K562 (cell line): ENCODE measurements around the gene RCL1. TPM values are rescaled to one million over a fixed set of nuclear protein-coding genes. Genes with fewer than 3 reads are reported as not detected.

ENCODE experiments used
- ASH1L ChIP-seq: fragments of 450-650 bp; IDR thresholded peaks from 2 replicates; pipeline ENCODE4 v1.6.1; 2018; ENCODE audit warnings: borderline replicate concordance, mild to moderate bottlenecking, low read depth; ENCODE audit not compliant: partially characterized antibody
- ATF7 ChIP-seq: fragments of 450-650 bp; IDR thresholded peaks from 2 replicates; pipeline ENCODE4 v1.7.1; 2014; ENCODE audit warnings: mild to moderate bottlenecking, moderate library complexity
- BCL6 ChIP-seq: fragments of 250-450 bp; sonication (Bioruptor Pico); IDR thresholded peaks from 2 replicates; pipeline ENCODE4 v1.4.0; 2020
- CBX1 ChIP-seq: sonication (generic); IDR thresholded peaks from 2 replicates; pipeline ENCODE4 v1.6.1; 2016; ENCODE audit warnings: antibody characterized with exemption, low read depth, mild to moderate bottlenecking
- CCNT2 ChIP-seq: IDR thresholded peaks from 2 replicates; pipeline ENCODE4 v1.6.1; 2011; ENCODE audit warnings: borderline replicate concordance, low read depth, mild to moderate bottlenecking, moderate library complexity, mixed read lengths, low read length; ENCODE audit not compliant: insufficient read length; ENCODE audit errors: extremely low read depth
- ERF ChIP-seq: fragments of 450-650 bp; formaldehyde crosslinking; IDR thresholded peaks from 2 replicates; pipeline ENCODE4 v1.4.0; 2020; ENCODE audit warnings: mild to moderate bottlenecking, mixed read lengths
- ETS2 ChIP-seq: IDR thresholded peaks from 2 replicates; pipeline ENCODE4 v1.6.1; 2016; ENCODE audit warnings: borderline replicate concordance, missing genetic modification characterization, mild to moderate bottlenecking, moderate library complexity, missing compliant biosample characterization; ENCODE audit not compliant: poor library complexity, severe bottlenecking
- KDM5B ChIP-seq: fragments of 200-600 bp; sonication (generic); IDR thresholded peaks from 2 replicates; pipeline ENCODE4 v1.6.1; 2012; ENCODE audit warnings: low read depth, mild to moderate bottlenecking, moderate library complexity, low read length, control low read depth, inconsistent platforms; ENCODE audit not compliant: insufficient replicate concordance
- NFYB ChIP-seq: IDR thresholded peaks from 2 replicates; pipeline ENCODE4 v1.6.1; 2011; ENCODE audit warnings: mild to moderate bottlenecking, moderate library complexity; ENCODE audit not compliant: insufficient read length; ENCODE audit errors: extremely low read depth
- PHF8 ChIP-seq: fragments of 200-600 bp; sonication (generic); IDR thresholded peaks from 2 replicates; pipeline ENCODE4 v1.6.1; 2012; ENCODE audit warnings: mixed run types, mild to moderate bottlenecking, inconsistent platforms, low read length, moderate library complexity, borderline replicate concordance
- POLR2G ChIP-seq: fragments of 200-400 bp; formaldehyde crosslinking; IDR thresholded peaks from 2 replicates; pipeline ENCODE4 v1.6.1; 2017; ENCODE audit warnings: low read depth, mild to moderate bottlenecking, antibody characterized with exemption, low read length, moderate library complexity
- SAP30 ChIP-seq: fragments of 200-600 bp; sonication (generic); IDR thresholded peaks from 2 replicates; pipeline ENCODE4 v1.6.1; 2012; ENCODE audit warnings: borderline replicate concordance, low read depth, mild to moderate bottlenecking, moderate library complexity, low read length, control low read depth, inconsistent platforms; ENCODE audit not compliant: insufficient read depth, poor library complexity, severe bottlenecking
- TEAD1 ChIP-seq, 2 experiments: fragments of 450-650 bp in 1 of 2; sonication (generic) in 1 of 2; formaldehyde crosslinking; IDR thresholded peaks; 2 replicates each; pipeline versions ENCODE4 v1.4.0 to v1.8.0; 2020 to 2022; ENCODE audit warnings: mild to moderate bottlenecking in 2 of 2, missing genetic modification reagents in 1 of 2
- polyA plus RNA-seq, 8 experiments: library from polyadenylated mRNA; depleted of rRNA in 4 of 8; stranded (reverse) in 5 of 8; unstranded in 3 of 8; fragments of >200 nt; fragmentation: Nextera tagmentation in 2 of 8; fragmentation: Illumina TruSeq in 1 of 8; extraction: Ambion mirVana in 2 of 8; extraction: Trizol in 1 of 8; gene quantifications; 2 replicates each; pipeline versions ENCODE4 v1.2.1 to v1.2.3, GENCODE V29; 2011 to 2014; ENCODE audit warnings: inconsistent platforms in 1 of 8, missing spikeins in 1 of 8
- total RNA-seq, 7 experiments: library from RNA; depleted of rRNA in 6 of 7; stranded (reverse); fragments of >200 nt in 6 of 7; fragmentation: Illumina TruSeq in 2 of 7; extraction: Trizol in 2 of 7; gene quantifications; 2 replicates each; pipeline versions ENCODE4 v1.2.1 to v1.2.3, GENCODE V29; 2011 to 2021; ENCODE audit warnings: low replicate concordance in 1 of 7
- TF ChIP-seq, protein P1 (sequence below), 2 experiments: fragments of 450-650 bp; conservative IDR thresholded peaks; 2 replicates each; pipeline ENCODE4 v1.6.1; 2017; ENCODE audit warnings: mild to moderate bottlenecking in 2 of 2, moderate library complexity in 2 of 2
- TF ChIP-seq, protein P2 (sequence below): sonication (generic); formaldehyde crosslinking; IDR thresholded peaks from 2 replicates; pipeline ENCODE4 v1.8.1; 2022; ENCODE audit warnings: missing genetic modification reagents
- TF ChIP-seq, protein P3 (sequence below): sonication (generic); formaldehyde crosslinking; IDR thresholded peaks from 2 replicates; pipeline ENCODE4 v1.9.0; 2022; ENCODE audit warnings: mild to moderate bottlenecking, missing genetic modification reagents
- TF ChIP-seq, protein P4 (sequence below), 2 experiments: IDR thresholded peaks; 2 replicates each; pipeline ENCODE4 v1.6.1; 2012; ENCODE audit warnings: improper control_type of control experiment in 2 of 2, low read depth in 2 of 2, low read length in 2 of 2, borderline replicate concordance in 1 of 2
- TF ChIP-seq, protein P5 (sequence below): sonication (generic); formaldehyde crosslinking; IDR thresholded peaks from 2 replicates; pipeline ENCODE4 v1.9.0; 2022; ENCODE audit warnings: mild to moderate bottlenecking, missing genetic modification reagents

Gene RCL1
- total and polyA plus RNA-seq, 9 of the 15 experiments (the other 6 are each of a cell fraction or from before 2014, with no cell fraction given) = 24.0 to 67.7 (median 38.6) TPM

DNA sequence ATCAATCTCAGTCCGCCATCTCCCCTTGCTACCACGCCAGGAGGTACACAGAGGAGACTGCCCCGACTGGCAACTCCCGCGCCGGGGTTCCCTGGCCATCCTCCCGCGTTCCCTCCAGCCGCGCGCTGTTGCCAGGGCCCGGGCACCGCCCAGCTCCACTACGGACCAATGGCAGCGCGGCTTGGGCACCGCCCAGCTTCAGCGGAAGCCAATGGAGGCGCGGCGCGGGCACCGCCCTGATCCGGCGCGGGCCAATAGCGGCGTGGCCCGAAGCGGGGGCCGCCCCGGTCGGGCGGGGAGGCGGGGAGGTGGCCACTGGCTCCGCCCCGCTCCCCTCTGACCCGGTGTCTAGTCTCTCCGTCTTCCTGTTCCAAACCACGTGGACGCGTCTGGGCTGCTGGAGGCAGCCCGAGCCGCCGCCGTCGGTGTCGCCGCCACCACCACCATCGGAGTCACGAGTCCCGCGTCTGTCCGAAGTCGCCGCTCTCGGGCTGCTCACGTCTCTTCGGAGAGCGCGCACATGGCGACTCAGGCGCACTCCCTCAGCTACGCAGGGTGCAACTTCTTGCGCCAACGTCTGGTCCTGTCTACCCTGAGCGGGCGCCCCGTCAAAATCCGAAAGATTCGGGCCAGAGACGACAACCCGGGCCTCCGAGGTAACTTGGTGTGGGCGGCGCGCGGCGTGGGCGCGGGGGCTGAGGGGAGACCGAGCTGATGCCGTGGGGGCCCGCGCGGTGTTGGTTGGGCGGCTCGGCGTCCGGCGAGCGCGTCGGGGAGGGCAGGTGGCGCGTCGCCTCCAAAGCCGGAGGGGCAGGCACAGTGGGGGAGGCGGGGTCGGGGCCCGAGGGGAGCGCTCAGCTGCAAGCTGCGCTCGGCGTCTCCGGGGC, at the start of gene RCL1 (continued):
- TF ChIP-seq, protein P1, sequence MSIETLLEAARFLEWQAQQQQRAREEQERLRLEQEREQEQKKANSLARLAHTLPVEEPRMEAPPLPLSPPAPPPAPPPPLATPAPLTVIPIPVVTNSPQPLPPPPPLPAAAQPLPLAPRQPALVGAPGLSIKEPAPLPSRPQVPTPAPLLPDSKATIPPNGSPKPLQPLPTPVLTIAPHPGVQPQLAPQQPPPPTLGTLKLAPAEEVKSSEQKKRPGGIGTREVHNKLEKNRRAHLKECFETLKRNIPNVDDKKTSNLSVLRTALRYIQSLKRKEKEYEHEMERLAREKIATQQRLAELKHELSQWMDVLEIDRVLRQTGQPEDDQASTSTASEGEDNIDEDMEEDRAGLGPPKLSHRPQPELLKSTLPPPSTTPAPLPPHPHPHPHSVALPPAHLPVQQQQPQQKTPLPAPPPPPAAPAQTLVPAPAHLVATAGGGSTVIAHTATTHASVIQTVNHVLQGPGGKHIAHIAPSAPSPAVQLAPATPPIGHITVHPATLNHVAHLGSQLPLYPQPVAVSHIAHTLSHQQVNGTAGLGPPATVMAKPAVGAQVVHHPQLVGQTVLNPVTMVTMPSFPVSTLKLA (conservative IDR thresholded peaks at IDR 0.05) = peak; percentile 95 to 97
- TF ChIP-seq CCNT2 (peak; percentile 89), BCL6 (CRISPR knock-in tag) (no peak), TEAD1 (CRISPR knock-in tag; IDR thresholded peaks at IDR 0.05) (0 out of 4 replicates have a peak, but pooled peaks of 1 of the 2 experiments have one; percentile 59), PHF8 (peak; percentile 64; the same call in 1 of the 2 replicates), CBX1 (peak; percentile 46; the same call in 1 of the 2 replicates), KDM5B (peak; percentile 67), NFYB (peak; percentile 83), ATF7 (peak; percentile 49; the same call in 1 of the 2 replicates), ETS2 (tag) (no peak), SAP30 (peak; percentile 97), POLR2G (peak; percentile 93), ERF (CRISPR knock-in tag) (no peak), ASH1L (peak; percentile 76)
- TF ChIP-seq, protein P2, sequence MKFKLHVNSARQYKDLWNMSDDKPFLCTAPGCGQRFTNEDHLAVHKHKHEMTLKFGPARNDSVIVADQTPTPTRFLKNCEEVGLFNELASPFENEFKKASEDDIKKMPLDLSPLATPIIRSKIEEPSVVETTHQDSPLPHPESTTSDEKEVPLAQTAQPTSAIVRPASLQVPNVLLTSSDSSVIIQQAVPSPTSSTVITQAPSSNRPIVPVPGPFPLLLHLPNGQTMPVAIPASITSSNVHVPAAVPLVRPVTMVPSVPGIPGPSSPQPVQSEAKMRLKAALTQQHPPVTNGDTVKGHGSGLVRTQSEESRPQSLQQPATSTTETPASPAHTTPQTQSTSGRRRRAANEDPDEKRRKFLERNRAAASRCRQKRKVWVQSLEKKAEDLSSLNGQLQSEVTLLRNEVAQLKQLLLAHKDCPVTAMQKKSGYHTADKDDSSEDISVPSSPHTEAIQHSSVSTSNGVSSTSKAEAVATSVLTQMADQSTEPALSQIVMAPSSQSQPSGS (CRISPR knock-in tag) = no peak
- TF ChIP-seq, protein P3, sequence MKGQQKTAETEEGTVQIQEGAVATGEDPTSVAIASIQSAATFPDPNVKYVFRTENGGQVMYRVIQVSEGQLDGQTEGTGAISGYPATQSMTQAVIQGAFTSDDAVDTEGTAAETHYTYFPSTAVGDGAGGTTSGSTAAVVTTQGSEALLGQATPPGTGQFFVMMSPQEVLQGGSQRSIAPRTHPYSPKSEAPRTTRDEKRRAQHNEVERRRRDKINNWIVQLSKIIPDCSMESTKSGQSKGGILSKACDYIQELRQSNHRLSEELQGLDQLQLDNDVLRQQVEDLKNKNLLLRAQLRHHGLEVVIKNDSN (CRISPR knock-in tag) = peak; percentile 77
- TF ChIP-seq, protein P4, sequence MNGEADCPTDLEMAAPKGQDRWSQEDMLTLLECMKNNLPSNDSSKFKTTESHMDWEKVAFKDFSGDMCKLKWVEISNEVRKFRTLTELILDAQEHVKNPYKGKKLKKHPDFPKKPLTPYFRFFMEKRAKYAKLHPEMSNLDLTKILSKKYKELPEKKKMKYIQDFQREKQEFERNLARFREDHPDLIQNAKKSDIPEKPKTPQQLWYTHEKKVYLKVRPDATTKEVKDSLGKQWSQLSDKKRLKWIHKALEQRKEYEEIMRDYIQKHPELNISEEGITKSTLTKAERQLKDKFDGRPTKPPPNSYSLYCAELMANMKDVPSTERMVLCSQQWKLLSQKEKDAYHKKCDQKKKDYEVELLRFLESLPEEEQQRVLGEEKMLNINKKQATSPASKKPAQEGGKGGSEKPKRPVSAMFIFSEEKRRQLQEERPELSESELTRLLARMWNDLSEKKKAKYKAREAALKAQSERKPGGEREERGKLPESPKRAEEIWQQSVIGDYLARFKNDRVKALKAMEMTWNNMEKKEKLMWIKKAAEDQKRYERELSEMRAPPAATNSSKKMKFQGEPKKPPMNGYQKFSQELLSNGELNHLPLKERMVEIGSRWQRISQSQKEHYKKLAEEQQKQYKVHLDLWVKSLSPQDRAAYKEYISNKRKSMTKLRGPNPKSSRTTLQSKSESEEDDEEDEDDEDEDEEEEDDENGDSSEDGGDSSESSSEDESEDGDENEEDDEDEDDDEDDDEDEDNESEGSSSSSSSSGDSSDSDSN (IDR thresholded peaks at IDR 0.05; ENCODE audit: borderline replicate concordance in 1 of 2, low read depth in 2 of 2, low read length in 2 of 2) = peak in 1 of 2 experiments; percentile 46; a peak in 1 of 4 replicates
- TF ChIP-seq, protein P5, sequence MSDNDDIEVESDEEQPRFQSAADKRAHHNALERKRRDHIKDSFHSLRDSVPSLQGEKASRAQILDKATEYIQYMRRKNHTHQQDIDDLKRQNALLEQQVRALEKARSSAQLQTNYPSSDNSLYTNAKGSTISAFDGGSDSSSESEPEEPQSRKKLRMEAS (CRISPR knock-in tag) = peak; percentile 94
